ENCODE data around the gene GLRX5.

- TF ChIP-seq CTCF (conservative IDR thresholded peaks at IDR 0.05) (no peak; the same call in 1 of the 2 replicates), ZFX (IDR thresholded peaks at IDR 0.05) (peak; percentile 79)
Observed at GRCh38 chr14:95535226-95536021, 574 bp downstream of the GLRX5 start.

Measured in C4-2B (cell line).